ENCODE results near the gene BICC1. TPM values are rescaled to one million over a fixed set of nuclear protein-coding genes. Genes with fewer than 3 reads are reported as not detected.

BICC1 gene
- total and polyA plus RNA-seq, 4 donors, result 5.9 to 54.2 (median 22.2) TPM

DNA sequence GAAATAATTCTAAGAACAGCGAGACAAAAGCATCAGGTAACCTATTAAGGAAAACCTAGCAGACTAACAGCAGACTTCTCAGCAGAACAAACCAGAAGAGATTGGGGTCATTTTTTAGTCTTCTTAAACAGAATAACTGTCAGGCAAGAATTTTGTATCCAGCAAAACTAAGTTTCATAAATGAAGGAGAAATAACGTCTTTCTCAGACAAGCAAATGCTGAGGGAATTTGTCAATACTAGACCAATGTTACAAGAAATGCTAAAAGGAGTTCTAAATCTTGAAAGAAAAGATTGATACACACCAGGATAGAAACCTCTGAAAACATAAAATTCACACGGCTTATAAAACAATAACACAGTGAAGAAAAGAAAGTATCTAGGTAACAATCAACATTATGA is 22.6 kb downstream of the BICC1 start:
- Histone ChIP-seq H3K4me3 (ENCODE audit: low read depth, low read length) (no peak overlapping the region), H3K4me1 (ENCODE audit: control insufficient read depth, insufficient read depth, low read length) (no peaks in the 10 kb centered on the region), H3K27me3 (ENCODE audit: control insufficient read depth, insufficient read depth, low read length) (no peaks in the 10 kb centered on the region), H3K27ac (ENCODE audit: low read depth, low read length) (no peak overlapping the region), H3K9me3 (ENCODE audit: control insufficient read depth, insufficient read depth, low read length) (peaks cover 26% of the 10 kb centered on the region), H3K36me3 (ENCODE audit: control insufficient read depth, insufficient read depth, low read length) (no peaks in the 10 kb centered on the region)
- DNase-seq (ENCODE audit: low read depth in 4 of 6, low spot score in 6 of 6), result no peak
- WGBS (ENCODE audit: insufficient coverage), result no CpG with 5 or more reads among the region's 3 CpGs

DNA sequence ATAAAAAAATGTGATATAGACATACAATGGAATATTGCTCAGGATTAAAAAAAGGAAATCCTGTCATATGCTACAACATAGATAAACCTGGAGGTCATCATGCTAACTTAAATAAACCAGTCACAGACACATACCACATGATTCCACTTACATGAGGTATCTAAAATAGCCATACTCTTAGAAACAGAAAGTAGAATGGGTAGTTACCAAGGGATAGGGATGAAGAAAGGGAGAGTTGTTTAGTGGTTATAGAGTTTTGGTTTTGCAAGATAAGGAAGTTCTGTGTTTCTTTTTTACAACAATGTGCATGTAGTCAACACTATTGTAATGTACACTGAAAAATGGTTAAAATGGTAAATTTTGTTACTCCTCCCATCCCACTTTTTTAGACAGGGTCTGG is 30.5 kb downstream of the BICC1 start:
- H3K27me3 ChIP-seq (ENCODE audit: control insufficient read depth, insufficient read depth, low read length), result no peaks in the 10 kb centered on the region
- H3K36me3 ChIP-seq (ENCODE audit: control insufficient read depth, insufficient read depth, low read length), result no peaks in the 10 kb centered on the region
- H3K4me3 ChIP-seq (ENCODE audit: low read depth, low read length), result no peak overlapping the region
- H3K27ac ChIP-seq (ENCODE audit: low read depth, low read length), result no peak overlapping the region
- DNase-seq (ENCODE audit: low read depth in 4 of 6, low spot score in 6 of 6), result no peak
- no peaks in the 10 kb centered on the region for H3K4me1 ChIP-seq (ENCODE audit: control insufficient read depth, insufficient read depth, low read length)
- H3K9me3 ChIP-seq (ENCODE audit: control insufficient read depth, insufficient read depth, low read length), result peaks cover 5% of the 10 kb centered on the region

DNA sequence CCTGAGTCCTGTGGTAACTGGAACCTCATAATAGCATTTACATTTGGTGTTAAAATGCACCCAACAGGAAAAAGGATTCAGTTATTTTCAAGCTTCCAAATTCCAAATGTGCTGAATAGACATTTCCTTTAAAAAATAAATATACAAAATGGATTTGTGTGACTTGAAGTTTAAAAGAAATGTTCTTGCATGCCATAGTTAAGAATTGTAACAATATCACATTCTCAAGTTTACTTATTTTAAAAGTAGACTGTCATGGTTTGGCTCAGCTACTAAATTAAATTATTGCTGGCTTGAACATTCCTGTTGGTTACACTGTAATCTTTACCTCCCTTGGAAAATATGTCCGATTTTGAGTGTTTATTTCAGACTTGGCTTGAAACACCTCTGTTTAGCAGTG is 31.5 kb downstream of the BICC1 start:
- no peaks in the 10 kb centered on the region for H3K4me1 ChIP-seq (ENCODE audit: control insufficient read depth, insufficient read depth, low read length)
- no peak overlapping the region for H3K4me3 ChIP-seq (ENCODE audit: low read depth, low read length)
- no peak for DNase-seq (ENCODE audit: low read depth in 4 of 6, low spot score in 6 of 6)
- H3K27me3 ChIP-seq (ENCODE audit: control insufficient read depth, insufficient read depth, low read length), result no peaks in the 10 kb centered on the region
- no peaks in the 10 kb centered on the region for H3K9me3 ChIP-seq (ENCODE audit: control insufficient read depth, insufficient read depth, low read length)
- H3K27ac ChIP-seq (ENCODE audit: low read depth, low read length), result no peak overlapping the region
- no peaks in the 10 kb centered on the region for H3K36me3 ChIP-seq (ENCODE audit: control insufficient read depth, insufficient read depth, low read length)
- WGBS (ENCODE audit: insufficient coverage), result no CpG with 5 or more reads among the region's 1 CpG

DNA sequence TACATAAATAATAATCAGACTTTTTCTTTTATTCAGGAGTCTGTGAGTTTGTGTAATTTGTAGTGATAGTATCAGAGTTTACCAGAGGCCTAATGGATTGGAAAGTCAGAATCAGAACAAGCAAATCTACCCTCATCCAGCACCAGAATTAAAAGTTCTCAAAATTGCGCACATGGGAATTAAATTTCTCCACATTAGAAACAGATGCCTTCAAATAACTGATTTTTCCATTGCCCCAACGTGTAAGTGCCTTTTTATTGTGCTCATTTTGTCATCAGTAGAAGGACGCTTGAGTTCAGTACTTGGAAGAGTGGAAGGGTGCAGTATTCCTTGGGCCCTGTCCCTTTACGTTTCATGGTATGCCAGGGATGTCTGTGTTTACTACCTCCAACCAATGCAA is 32.8 kb downstream of the BICC1 start:
- no CpG with 5 or more reads among the region's 4 CpGs for WGBS (ENCODE audit: insufficient coverage)
- H3K36me3 ChIP-seq (ENCODE audit: control insufficient read depth, insufficient read depth, low read length), result no peaks in the 10 kb centered on the region
- no peaks in the 10 kb centered on the region for H3K9me3 ChIP-seq (ENCODE audit: control insufficient read depth, insufficient read depth, low read length)
- no peak overlapping the region for H3K4me3 ChIP-seq (ENCODE audit: low read depth, low read length)
- DNase-seq (ENCODE audit: low read depth in 4 of 6, low spot score in 6 of 6), result no peak
- no peaks in the 10 kb centered on the region for H3K4me1 ChIP-seq (ENCODE audit: control insufficient read depth, insufficient read depth, low read length)
- H3K27me3 ChIP-seq (ENCODE audit: control insufficient read depth, insufficient read depth, low read length), result no peaks in the 10 kb centered on the region
- H3K27ac ChIP-seq (ENCODE audit: low read depth, low read length), result no peak overlapping the region

DNA sequence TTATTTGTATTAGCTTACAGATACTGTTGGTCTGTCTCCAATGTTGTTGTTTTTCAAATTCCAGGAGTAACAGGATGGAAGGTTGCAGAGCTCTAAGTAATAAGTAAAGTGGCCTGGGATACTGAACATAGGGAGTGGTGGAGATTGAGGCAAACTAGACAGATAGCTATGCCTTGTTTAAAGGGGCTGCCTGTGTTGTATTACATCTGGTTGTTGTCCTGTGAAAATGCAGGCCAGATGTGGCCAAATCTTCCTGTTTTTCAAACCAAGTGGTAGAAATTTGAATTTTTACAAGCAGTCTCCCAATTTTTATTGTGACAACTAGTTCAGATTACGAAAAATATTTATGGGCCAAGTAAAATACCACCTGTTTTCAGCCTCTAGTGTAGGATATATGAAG is 33.5 kb downstream of the BICC1 start:
- Histone ChIP-seq H3K4me3 (ENCODE audit: low read depth, low read length) (no peak overlapping the region), H3K36me3 (ENCODE audit: control insufficient read depth, insufficient read depth, low read length) (no peaks in the 10 kb centered on the region), H3K27ac (ENCODE audit: low read depth, low read length) (no peak overlapping the region), H3K4me1 (ENCODE audit: control insufficient read depth, insufficient read depth, low read length) (no peaks in the 10 kb centered on the region), H3K9me3 (ENCODE audit: control insufficient read depth, insufficient read depth, low read length) (no peaks in the 10 kb centered on the region), H3K27me3 (ENCODE audit: control insufficient read depth, insufficient read depth, low read length) (no peaks in the 10 kb centered on the region)
- WGBS (ENCODE audit: insufficient coverage), result no CpG with 5 or more reads among the region's 1 CpG
- no peak for DNase-seq (ENCODE audit: low read depth in 4 of 6, low spot score in 6 of 6)

DNA sequence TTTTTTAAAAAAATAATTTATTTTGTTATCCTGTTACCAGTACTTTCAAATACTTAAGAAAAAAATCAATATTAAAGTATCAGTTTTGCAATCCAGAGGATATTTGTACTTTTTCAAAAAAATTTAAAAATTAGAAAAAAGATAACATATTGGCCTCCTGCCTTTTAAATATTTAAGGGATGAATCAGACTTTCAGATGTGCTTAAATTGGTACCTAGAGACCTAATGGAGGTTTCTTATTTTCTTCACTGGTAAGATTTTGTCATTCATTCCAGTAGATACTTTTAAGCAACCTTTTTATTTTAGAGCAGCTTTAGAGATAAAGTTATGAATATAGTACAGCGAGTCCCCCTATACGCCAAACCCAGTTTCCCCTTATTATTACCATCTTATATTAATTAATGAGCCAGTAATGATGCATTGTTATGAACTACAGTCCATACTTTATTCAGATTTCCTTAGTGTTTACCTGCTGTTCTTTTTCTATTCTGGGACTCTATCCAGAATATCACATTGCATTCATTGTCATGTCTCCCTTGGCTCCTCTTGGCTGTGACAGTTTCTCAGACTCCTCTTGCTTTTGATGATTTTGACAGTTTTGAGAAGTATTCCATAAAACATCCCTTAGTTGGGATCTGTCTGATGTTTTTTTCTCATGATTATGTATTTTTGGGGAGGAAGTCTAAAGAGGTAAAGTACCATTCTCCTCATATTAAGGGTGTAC is 34.2 kb downstream of the BICC1 start:
- H3K27ac ChIP-seq (ENCODE audit: low read depth, low read length), result no peak overlapping the region
- WGBS (ENCODE audit: insufficient coverage), result no CpG with 5 or more reads among the region's 2 CpGs
- H3K9me3 ChIP-seq (ENCODE audit: control insufficient read depth, insufficient read depth, low read length), result no peaks in the 10 kb centered on the region
- H3K36me3 ChIP-seq (ENCODE audit: control insufficient read depth, insufficient read depth, low read length), result no peaks in the 10 kb centered on the region
- H3K27me3 ChIP-seq (ENCODE audit: control insufficient read depth, insufficient read depth, low read length), result no peaks in the 10 kb centered on the region
- H3K4me3 ChIP-seq (ENCODE audit: low read depth, low read length), result no peak overlapping the region
- peak in 1 of 6 donors; percentile 26 for DNase-seq (ENCODE audit: low read depth in 4 of 6, low spot score in 6 of 6)
- no peaks in the 10 kb centered on the region for H3K4me1 ChIP-seq (ENCODE audit: control insufficient read depth, insufficient read depth, low read length)

DNA sequence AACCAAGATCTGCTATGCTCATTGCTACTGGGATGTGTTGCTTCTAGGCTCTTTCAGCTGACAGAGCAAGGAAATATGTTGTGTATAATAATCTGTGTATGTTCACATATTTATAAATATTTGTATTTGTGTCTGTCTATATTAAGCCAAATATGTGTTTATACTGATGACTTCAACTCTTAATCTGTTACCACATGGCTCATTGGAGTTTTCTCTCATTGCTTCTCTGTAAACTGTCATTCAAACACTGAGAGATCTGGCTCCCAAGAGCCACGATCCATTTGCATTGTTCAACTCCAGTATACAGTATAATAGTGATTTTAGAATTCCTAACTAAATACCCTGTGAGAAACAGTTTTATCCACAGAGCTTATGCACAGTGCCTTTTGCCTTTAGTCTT is 35.3 kb downstream of the BICC1 start:
- no peak overlapping the region for H3K4me3 ChIP-seq (ENCODE audit: low read depth, low read length)
- no peak overlapping the region for H3K27ac ChIP-seq (ENCODE audit: low read depth, low read length)
- no peaks in the 10 kb centered on the region for H3K9me3 ChIP-seq (ENCODE audit: control insufficient read depth, insufficient read depth, low read length)
- H3K27me3 ChIP-seq (ENCODE audit: control insufficient read depth, insufficient read depth, low read length), result no peaks in the 10 kb centered on the region
- no CpG with 5 or more reads among the region's 1 CpG for WGBS (ENCODE audit: insufficient coverage)
- H3K36me3 ChIP-seq (ENCODE audit: control insufficient read depth, insufficient read depth, low read length), result no peaks in the 10 kb centered on the region
- DNase-seq (ENCODE audit: low read depth in 4 of 6, low spot score in 6 of 6), result peak in 1 of 6 donors; percentile 64
- no peaks in the 10 kb centered on the region for H3K4me1 ChIP-seq (ENCODE audit: control insufficient read depth, insufficient read depth, low read length)

DNA sequence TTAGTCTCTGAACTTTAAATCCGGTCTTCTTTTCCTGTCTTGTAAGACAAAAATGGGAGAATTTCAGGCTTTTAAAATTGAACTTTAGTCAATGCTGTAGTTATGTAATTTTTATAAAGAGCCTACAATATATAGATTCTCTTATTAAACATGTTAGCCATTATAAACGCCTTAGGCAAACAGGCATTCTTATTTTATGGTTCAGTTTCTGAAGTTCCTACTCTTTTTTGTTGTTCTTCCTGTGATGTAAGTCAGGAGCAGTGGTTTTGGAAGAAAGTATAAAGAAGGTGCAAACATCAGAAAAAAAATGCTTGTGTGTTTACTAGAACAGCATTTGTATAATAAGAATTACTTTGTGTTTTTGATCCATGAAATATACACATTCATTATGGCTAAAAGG is 41.6 kb downstream of the BICC1 start:
- Histone ChIP-seq H3K27ac (ENCODE audit: low read depth, low read length) (no peak overlapping the region), H3K4me1 (ENCODE audit: control insufficient read depth, insufficient read depth, low read length) (no peaks in the 10 kb centered on the region), H3K36me3 (ENCODE audit: control insufficient read depth, insufficient read depth, low read length) (no peaks in the 10 kb centered on the region), H3K4me3 (ENCODE audit: low read depth, low read length) (no peak overlapping the region), H3K27me3 (ENCODE audit: control insufficient read depth, insufficient read depth, low read length) (no peaks in the 10 kb centered on the region), H3K9me3 (ENCODE audit: control insufficient read depth, insufficient read depth, low read length) (peaks cover 11% of the 10 kb centered on the region)
- WGBS (ENCODE audit: insufficient coverage), result no CpG with 5 or more reads among the region's 2 CpGs
- DNase-seq (ENCODE audit: low read depth in 4 of 6, low spot score in 6 of 6), result no peak

DNA sequence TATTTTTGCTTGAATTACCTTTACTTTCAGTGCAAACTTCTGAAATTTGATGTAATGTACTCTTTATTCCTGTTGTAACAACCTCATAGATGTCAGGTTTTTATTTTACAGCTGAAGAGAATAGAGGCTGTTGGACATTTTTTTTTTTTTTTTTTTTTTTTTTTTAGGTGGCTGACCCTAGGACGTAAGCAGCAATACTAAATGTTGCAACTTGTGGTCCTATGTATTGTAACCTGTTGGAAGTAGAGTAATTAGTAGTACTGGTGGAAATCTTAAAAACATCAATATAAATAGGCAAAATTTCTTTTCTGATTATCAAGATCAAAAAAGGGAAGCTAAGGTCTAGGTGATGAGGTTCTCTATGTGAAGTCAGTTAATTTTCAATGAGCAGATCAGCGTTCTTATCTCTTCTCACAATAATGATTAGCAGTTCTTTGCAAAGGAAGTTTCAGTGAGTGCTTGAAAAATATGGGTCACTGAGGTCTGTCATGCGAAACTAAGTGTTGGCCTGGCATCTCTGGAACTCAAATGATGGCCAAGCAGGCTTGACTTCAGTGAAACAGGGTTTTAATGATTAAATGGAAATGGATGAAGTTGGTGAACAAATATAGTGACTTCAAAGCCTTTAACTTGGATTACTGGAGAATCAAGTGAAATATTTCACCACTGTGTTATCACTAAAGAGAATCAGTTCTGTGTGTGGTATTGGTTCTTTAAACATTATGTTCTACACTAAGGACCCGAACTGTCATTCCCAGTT is 42.7 kb downstream of the BICC1 start:
- H3K36me3 ChIP-seq (ENCODE audit: control insufficient read depth, insufficient read depth, low read length), result no peaks in the 10 kb centered on the region
- H3K4me1 ChIP-seq (ENCODE audit: control insufficient read depth, insufficient read depth, low read length), result no peaks in the 10 kb centered on the region
- H3K27ac ChIP-seq (ENCODE audit: low read depth, low read length), result no peak overlapping the region
- no peak for DNase-seq (ENCODE audit: low read depth in 4 of 6, low spot score in 6 of 6)
- H3K4me3 ChIP-seq (ENCODE audit: low read depth, low read length), result no peak overlapping the region
- H3K9me3 ChIP-seq (ENCODE audit: control insufficient read depth, insufficient read depth, low read length), result peaks cover 11% of the 10 kb centered on the region
- 100% methylated on average over 1 of the region's 4 CpGs for WGBS (ENCODE audit: insufficient coverage)
- no peaks in the 10 kb centered on the region for H3K27me3 ChIP-seq (ENCODE audit: control insufficient read depth, insufficient read depth, low read length)

DNA sequence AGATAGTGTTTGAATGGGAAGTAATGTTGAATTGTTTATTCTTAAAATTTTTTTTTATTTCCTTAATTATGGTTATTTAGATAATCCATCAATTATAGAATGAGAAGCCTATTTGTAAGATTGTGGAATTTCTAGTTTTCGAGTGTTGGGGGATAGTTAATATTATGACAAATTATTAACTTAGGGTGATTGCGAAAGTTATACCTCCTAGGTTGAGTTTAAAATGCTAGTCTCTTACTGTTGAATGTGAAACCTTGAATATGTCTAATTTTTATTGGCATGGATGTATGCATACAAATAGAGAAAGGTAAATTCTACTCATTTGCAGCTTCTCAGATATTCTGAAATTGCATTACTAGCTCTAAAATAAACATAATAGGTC is 43.2 kb downstream of the BICC1 start:
- Histone ChIP-seq H3K4me3 (ENCODE audit: low read depth, low read length) (no peak overlapping the region), H3K36me3 (ENCODE audit: control insufficient read depth, insufficient read depth, low read length) (no peaks in the 10 kb centered on the region), H3K4me1 (ENCODE audit: control insufficient read depth, insufficient read depth, low read length) (no peaks in the 10 kb centered on the region), H3K9me3 (ENCODE audit: control insufficient read depth, insufficient read depth, low read length) (peaks cover 11% of the 10 kb centered on the region), H3K27ac (ENCODE audit: low read depth, low read length) (no peak overlapping the region), H3K27me3 (ENCODE audit: control insufficient read depth, insufficient read depth, low read length) (no peaks in the 10 kb centered on the region)
- WGBS (ENCODE audit: insufficient coverage), result no CpG with 5 or more reads among the region's 2 CpGs
- DNase-seq (ENCODE audit: low read depth in 4 of 6, low spot score in 6 of 6), result no peak

Data from spinal cord (tissue), 10 donors.